SH-SY5Y (cell line): ENCODE measurements around the gene NUCB2.

ENCODE experiments used
- GATA2 ChIP-seq: IDR thresholded peaks from 2 replicates; pipeline ENCODE4 v1.6.1; 2011; ENCODE audit warnings: mild to moderate bottlenecking, low read depth, low read length
- GATA3 ChIP-seq: IDR thresholded peaks from 2 replicates; pipeline ENCODE4 v1.6.1; 2011; ENCODE audit warnings: low read depth, mild to moderate bottlenecking, low read length, moderate library complexity

GRCh38 chr11:17353821-17354600 is 77.5 kb downstream of the NUCB2 start:
- no peak for TF ChIP-seq GATA2
- TF ChIP-seq GATA3 = no peak
